PC-3 (cell line): ENCODE data around the gene FILIP1L. TPM values are rescaled to one million over a fixed set of nuclear protein-coding genes. Genes with fewer than 3 reads are reported as not detected.

Experiments
- ATAC-seq: fragments of 200-7000 bp; cut with Tn5 transposase; 2 replicates; pipeline ENCODE4 v1.9.1; 2020; ENCODE audit warnings: mild to moderate bottlenecking, moderate library complexity
- BruUV-seq: library from RNA; stranded (reverse); fragments of 400-500 nt; replicated peaks from 2 replicates; lab custom pipeline; 2021; lab: Mats Ljungman, UMichigan
- CTCF ChIA-PET: fragments of 300-600 bp; sonication (Branson Sonifier 250); formaldehyde crosslinking; loops from one replicate; lab custom pipeline; 2022; ENCODE audit warnings: antibody characterized with exemption; lab: Charles Lee
- POLR2A ChIA-PET: fragments of 300-600 bp; sonication (Branson Sonifier 250); formaldehyde crosslinking; loops from one replicate; lab custom pipeline; 2022; ENCODE audit warnings: antibody characterized with exemption; ENCODE audit not compliant: unreplicated experiment; lab: Charles Lee
- DNase-seq: peaks from one replicate; pipeline ENCODE4 v3.0.0-alpha.2; 2015
- H2AFZ ChIP-seq: fragments of 300-600 bp; sonication (generic); 2 replicates; pipeline ENCODE4 v1.6.0; 2016; ENCODE audit warnings: antibody characterized with exemption, low read length
- H3F3A ChIP-seq: fragments of 300-600 bp; sonication (generic); one replicate; pipeline ENCODE4 v1.6.0; 2017; ENCODE audit warnings: antibody characterized with exemption, low read length, control low read depth, mild to moderate bottlenecking; ENCODE audit not compliant: unreplicated experiment
- H3K27ac ChIP-seq: fragments of 300-600 bp; sonication (generic); 2 replicates; pipeline ENCODE4 v1.5.1; 2016; ENCODE audit warnings: mild to moderate bottlenecking, low read length
- H3K27me3 ChIP-seq: fragments of 300-600 bp; sonication (generic); 2 replicates; pipeline ENCODE4 v1.6.1; 2016; ENCODE audit warnings: low read length, mixed read lengths
- H3K36me3 ChIP-seq: fragments of 300-600 bp; sonication (generic); 2 replicates; pipeline ENCODE4 v1.6.1; 2016; ENCODE audit warnings: low read depth, mixed run types, low read length, mixed read lengths
- H3K4me1 ChIP-seq: fragments of 300-600 bp; sonication (generic); 2 replicates; pipeline ENCODE4 v1.5.1; 2016; ENCODE audit warnings: low read length; ENCODE audit not compliant: insufficient read depth
- H3K4me2 ChIP-seq: fragments of 300-600 bp; sonication (generic); 2 replicates; pipeline ENCODE4 v1.6.0; 2016; ENCODE audit warnings: low read length
- H3K4me3 ChIP-seq: fragments of 300-600 bp; sonication (generic); 2 replicates; pipeline ENCODE4 v1.5.1; 2016; ENCODE audit warnings: mild to moderate bottlenecking, low read length, mixed read lengths
- H3K79me2 ChIP-seq: fragments of 300-600 bp; sonication (generic); 2 replicates; pipeline ENCODE4 v1.6.1; 2017; ENCODE audit warnings: low read length, mixed read lengths
- H3K9ac ChIP-seq: fragments of 300-600 bp; sonication (generic); 2 replicates; pipeline ENCODE4 v1.6.0; 2016; ENCODE audit warnings: mild to moderate bottlenecking, low read length
- H3K9me2 ChIP-seq: fragments of 300-600 bp; sonication (generic); replicated peaks from 2 replicates; pipeline ENCODE4 v1.6.1; 2016; ENCODE audit warnings: mixed run types, low read length, mixed read lengths
- H3K9me3 ChIP-seq: fragments of 300-600 bp; sonication (generic); 2 replicates; pipeline ENCODE4 v1.6.1; 2016; ENCODE audit warnings: low read length, mixed read lengths
- H4K20me1 ChIP-seq: fragments of 300-600 bp; sonication (generic); 2 replicates; pipeline ENCODE4 v1.6.1; 2016; ENCODE audit warnings: low read length, mixed read lengths
- EZH2 ChIP-seq: fragments of 300-600 bp; sonication (generic); IDR thresholded peaks from one replicate; pipeline ENCODE4 v1.6.1; 2017; ENCODE audit warnings: antibody characterized with exemption, mild to moderate bottlenecking, low read length; ENCODE audit not compliant: unreplicated experiment
- EZH2phosphoT487 ChIP-seq: fragments of 300-600 bp; sonication (generic); IDR thresholded peaks from 2 replicates; pipeline ENCODE4 v1.6.1; 2018; ENCODE audit warnings: mild to moderate bottlenecking, antibody characterized with exemption, low read length, borderline replicate concordance
- intact Hi-C: fragments of 100-400 bp; cut with micrococcal nuclease; formaldehyde crosslinking; loops from 2 replicates; pipeline ENCODE4 v1.9.0; 2023
- total RNA-seq: library from RNA; depleted of rRNA; stranded (reverse); fragments of >200 nt; gene quantifications from 2 replicates; pipeline ENCODE4 v1.2.3, GENCODE V29; 2014
- TF ChIP-seq, protein P1 (sequence below): fragments of 300-600 bp; sonication (generic); conservative IDR thresholded peaks from 2 replicates; pipeline ENCODE4 v1.5.1; 2017; ENCODE audit warnings: antibody characterized with exemption, low read depth, mild to moderate bottlenecking, low read length

The FILIP1L gene
- total RNA-seq, 1 experiment from 2014 or later: not detected

DNA sequence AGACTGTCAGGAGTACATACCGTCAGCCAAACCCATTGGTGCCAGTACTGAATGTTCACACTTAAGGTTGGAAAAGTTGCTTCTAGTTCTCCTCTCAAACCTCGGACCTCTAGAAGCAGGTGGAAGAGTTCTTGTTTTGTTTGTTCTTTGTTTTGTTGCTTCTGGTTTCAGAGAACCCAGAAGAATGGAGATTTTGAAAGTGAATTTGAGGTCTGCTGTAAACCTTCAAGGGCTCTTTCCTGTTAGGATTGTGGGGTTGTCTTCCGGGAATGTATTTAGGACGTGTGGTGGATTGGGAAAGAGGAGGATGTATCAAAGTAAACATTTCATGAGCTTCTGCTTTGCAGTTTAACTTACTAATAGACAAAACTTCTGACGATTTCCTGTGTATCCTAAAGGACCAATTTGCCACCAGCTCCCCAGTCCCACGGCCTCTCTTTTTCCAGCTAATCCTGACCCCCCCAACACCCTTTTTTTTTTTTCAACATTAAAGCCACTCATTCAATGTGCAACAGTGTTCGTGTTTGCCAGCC lies 50.3 kb downstream of the FILIP1L start:
- TF ChIP-seq, protein P1, sequence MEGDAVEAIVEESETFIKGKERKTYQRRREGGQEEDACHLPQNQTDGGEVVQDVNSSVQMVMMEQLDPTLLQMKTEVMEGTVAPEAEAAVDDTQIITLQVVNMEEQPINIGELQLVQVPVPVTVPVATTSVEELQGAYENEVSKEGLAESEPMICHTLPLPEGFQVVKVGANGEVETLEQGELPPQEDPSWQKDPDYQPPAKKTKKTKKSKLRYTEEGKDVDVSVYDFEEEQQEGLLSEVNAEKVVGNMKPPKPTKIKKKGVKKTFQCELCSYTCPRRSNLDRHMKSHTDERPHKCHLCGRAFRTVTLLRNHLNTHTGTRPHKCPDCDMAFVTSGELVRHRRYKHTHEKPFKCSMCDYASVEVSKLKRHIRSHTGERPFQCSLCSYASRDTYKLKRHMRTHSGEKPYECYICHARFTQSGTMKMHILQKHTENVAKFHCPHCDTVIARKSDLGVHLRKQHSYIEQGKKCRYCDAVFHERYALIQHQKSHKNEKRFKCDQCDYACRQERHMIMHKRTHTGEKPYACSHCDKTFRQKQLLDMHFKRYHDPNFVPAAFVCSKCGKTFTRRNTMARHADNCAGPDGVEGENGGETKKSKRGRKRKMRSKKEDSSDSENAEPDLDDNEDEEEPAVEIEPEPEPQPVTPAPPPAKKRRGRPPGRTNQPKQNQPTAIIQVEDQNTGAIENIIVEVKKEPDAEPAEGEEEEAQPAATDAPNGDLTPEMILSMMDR: no peak
- no peak overlapping the region for H3K9ac ChIP-seq
- H3K9me3 ChIP-seq: no peaks in the 10 kb centered on the region
- ChIA-PET CTCF (no interaction called here), POLR2A (no interaction called here)
- no peak for DNase-seq
- no peaks in the 10 kb centered on the region for H3K36me3 ChIP-seq
- no peaks in the 10 kb centered on the region for H3F3A ChIP-seq
- no peaks in the 10 kb centered on the region for H4K20me1 ChIP-seq
- H3K4me3 ChIP-seq: no peak overlapping the region
- H2AFZ ChIP-seq: no peak overlapping the region
- H3K4me1 ChIP-seq: peaks cover 10% of the 10 kb centered on the region
- intact Hi-C loops: no loop called here
- no peaks in the 10 kb centered on the region for H3K9me2 ChIP-seq
- no peak overlapping the region for H3K4me2 ChIP-seq
- BruUV-seq: no TSS peak
- no peak for ATAC-seq
- H3K27me3 ChIP-seq: no peaks in the 10 kb centered on the region
- H3K27ac ChIP-seq: no peak overlapping the region
- H3K79me2 ChIP-seq: no peaks in the 10 kb centered on the region

DNA sequence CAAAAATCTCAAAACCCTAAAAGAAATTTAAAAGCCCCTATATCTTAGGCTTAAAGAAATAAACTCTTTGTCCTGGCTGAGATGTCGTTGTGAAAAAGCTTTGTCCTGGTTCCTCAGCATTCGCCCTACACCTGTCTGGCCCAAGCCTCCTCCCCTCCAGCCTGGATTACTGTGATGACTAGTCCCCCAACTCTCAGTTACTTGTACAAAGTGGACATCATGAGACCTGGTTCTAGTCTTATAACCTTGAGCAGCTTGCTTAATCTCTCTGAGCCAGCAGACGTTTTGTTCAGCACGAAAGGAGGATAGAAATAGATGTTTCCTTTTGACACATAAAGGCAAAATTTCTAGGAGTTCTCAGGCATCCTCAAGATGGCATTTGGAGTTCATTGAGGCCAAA lies 51.6 kb downstream of the FILIP1L start:
- H3K9me2 ChIP-seq: no peaks in the 10 kb centered on the region
- H3K4me1 ChIP-seq: peaks cover 8% of the 10 kb centered on the region; the same call in 1 of the 2 replicates
- H3K27ac ChIP-seq: no peak overlapping the region
- ChIA-PET POLR2A (no interaction called here), CTCF (no interaction called here)
- H3K9ac ChIP-seq: no peak overlapping the region
- DNase-seq: no peak
- intact Hi-C loops: no loop called here
- H2AFZ ChIP-seq: no peak overlapping the region
- H3K9me3 ChIP-seq: no peaks in the 10 kb centered on the region
- no peaks in the 10 kb centered on the region for H3K36me3 ChIP-seq
- H3F3A ChIP-seq: no peaks in the 10 kb centered on the region
- no peaks in the 10 kb centered on the region for H3K79me2 ChIP-seq
- H3K27me3 ChIP-seq: no peaks in the 10 kb centered on the region
- H3K4me2 ChIP-seq: no peak overlapping the region
- no peak overlapping the region for H3K4me3 ChIP-seq
- no peaks in the 10 kb centered on the region for H4K20me1 ChIP-seq
- no TSS peak for BruUV-seq
- no peak for ATAC-seq
- TF ChIP-seq EZH2: no peak
- TF ChIP-seq, protein P1: no peak
- no peak for TF ChIP-seq EZH2phosphoT487

DNA sequence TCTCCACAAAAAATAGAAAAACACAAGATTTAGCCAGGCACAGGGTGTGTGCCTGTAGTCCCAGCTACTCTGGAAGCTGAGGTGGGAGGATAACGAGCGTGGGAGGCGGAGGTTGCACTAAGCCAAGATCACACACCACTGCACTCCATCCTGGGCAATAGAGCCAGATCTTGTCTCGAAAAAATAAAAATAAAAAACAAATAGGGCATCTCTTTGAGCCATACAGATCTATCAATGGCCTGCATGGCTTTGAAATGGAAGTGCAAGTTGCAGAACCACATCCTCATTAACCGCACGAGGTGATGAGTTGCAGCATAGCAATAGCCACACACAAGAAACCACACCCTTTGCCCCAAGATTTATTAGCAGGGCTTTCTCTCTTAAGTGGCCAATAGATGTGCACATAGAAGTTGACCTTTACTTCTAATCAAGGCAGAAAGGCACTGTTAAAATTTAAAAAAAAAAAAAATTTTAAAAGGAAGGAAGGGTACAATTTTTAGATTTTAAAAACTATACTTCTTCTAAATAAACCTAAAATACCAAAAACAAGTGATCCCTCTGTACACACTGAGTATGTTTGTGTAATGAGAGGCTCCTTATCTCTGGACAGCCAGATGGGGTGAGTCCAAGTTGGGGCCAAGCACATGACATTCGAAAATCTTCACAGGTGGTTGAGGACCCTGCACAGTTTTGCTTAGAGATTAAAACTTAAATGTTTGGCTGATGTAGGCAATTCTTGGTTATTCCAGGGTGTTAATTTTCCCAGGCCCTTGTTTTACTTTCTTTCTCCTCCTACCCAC lies 53.4 kb downstream of the FILIP1L start:
- Histone ChIP-seq H3K4me1 (peaks cover 8% of the 10 kb centered on the region; the same call in 1 of the 2 replicates), H3K36me3 (no peaks in the 10 kb centered on the region), H3K9me2 (no peaks in the 10 kb centered on the region), H2AFZ (no peak overlapping the region), H3K79me2 (no peaks in the 10 kb centered on the region), H3K4me2 (no peak overlapping the region), H3F3A (no peaks in the 10 kb centered on the region), H3K27me3 (no peaks in the 10 kb centered on the region), H3K9me3 (no peaks in the 10 kb centered on the region), H3K4me3 (no peak overlapping the region), H3K9ac (no peak overlapping the region), H4K20me1 (no peaks in the 10 kb centered on the region), H3K27ac (no peak overlapping the region)
- ATAC-seq (no peak), DNase-seq (no peak)
- ChIA-PET POLR2A (no interaction called here), CTCF (no interaction called here)
- no TSS peak for BruUV-seq
- TF ChIP-seq EZH2phosphoT487 (no peak), EZH2 (no peak)
- TF ChIP-seq, protein P1: no peak
- intact Hi-C loops: no loop called here
